ENCODE data around the gene SIKE1. TPM values are rescaled to one million over a fixed set of nuclear protein-coding genes. Genes with fewer than 3 reads are reported as not detected.
A peak's percentile ranks its signal among the peaks of the same experiment; 100 is the strongest.
"Not testable (repeated sequence)": the region's sequence is repeated elsewhere in the genome, so short reads cannot be mapped to it uniquely, and the experiment has no call there.

Gene SIKE1
- total RNA-seq, 1 experiment from 2014 or later: 61.9 TPM

- DNase-seq: peak in 1 of 2 experiments; percentile 31
- Histone ChIP-seq H3K4me1 (replicated peaks; ENCODE audit: insufficient read depth) (no peaks in the 10 kb centered on the region), H3K9me3 (ENCODE audit: insufficient read depth, low read depth) (no peaks in the 10 kb centered on the region), H3F3A (ENCODE audit: insufficient read depth, low read depth) (no peaks in the 10 kb centered on the region), H3K27me3 (ENCODE audit: insufficient read depth, low read depth) (peaks cover 5% of the 10 kb centered on the region; the same call in 1 of the 2 replicates), H4K20me1 (ENCODE audit: insufficient read depth) (no peaks in the 10 kb centered on the region), H2AFZ (no peak overlapping the region), H3K4me2 (no peak overlapping the region), H3K4me3 (no peak overlapping the region), H3K9me2 (ENCODE audit: insufficient read depth) (no peaks in the 10 kb centered on the region), H3K36me3 (ENCODE audit: low read depth) (no peaks in the 10 kb centered on the region), H3K79me2 (ENCODE audit: low read depth) (no peaks in the 10 kb centered on the region), H3K27ac (no peak overlapping the region)
- no peak for TF ChIP-seq CTCF (conservative IDR thresholded peaks at IDR 0.05)
- no peak for TF ChIP-seq EZH2 (IDR thresholded peaks at IDR 0.05; ENCODE audit: low read depth)
- intact Hi-C loops (cut with micrococcal nuclease; ENCODE audit: unreplicated experiment): no loop called here
- POLR2A ChIA-PET (ENCODE audit: unreplicated experiment): no interaction called here
- CTCF ChIA-PET: no interaction called here
- BruUV-seq (replicated peaks): no TSS peak
Observed at GRCh38 chr1:114803001-114803400, 22.5 kb upstream of the SIKE1 start.

GRCh38 chr1:114794038-114794437 lies 13.6 kb upstream of the SIKE1 start:
- Histone ChIP-seq H3K4me2 (no peak overlapping the region), H3F3A (ENCODE audit: insufficient read depth, low read depth) (no peaks in the 10 kb centered on the region), H3K4me3 (no peak overlapping the region), H3K27ac (no peak overlapping the region), H3K9me2 (ENCODE audit: insufficient read depth) (no peaks in the 10 kb centered on the region), H3K27me3 (ENCODE audit: insufficient read depth, low read depth) (0 out of 2 replicates have a peak, but pooled peaks cover 10% of the 10 kb centered on the region), H2AFZ (no peak overlapping the region), H3K9me3 (ENCODE audit: insufficient read depth, low read depth) (no peaks in the 10 kb centered on the region), H3K79me2 (ENCODE audit: low read depth) (no peaks in the 10 kb centered on the region), H3K36me3 (ENCODE audit: low read depth) (no peaks in the 10 kb centered on the region), H3K4me1 (replicated peaks; ENCODE audit: insufficient read depth) (no peaks in the 10 kb centered on the region), H4K20me1 (ENCODE audit: insufficient read depth) (no peaks in the 10 kb centered on the region)
- intact Hi-C loops (cut with micrococcal nuclease; ENCODE audit: unreplicated experiment): no loop called here
- ChIA-PET CTCF (no interaction called here), POLR2A (ENCODE audit: unreplicated experiment) (interaction anchor here (0.7 kb wide), 1 partner anchor 54 kb away, joined by 3 read pairs; no protein-coding TSS in a partner anchor)
- DNase-seq: no peak
- BruUV-seq (replicated peaks): no TSS peak
- TF ChIP-seq EZH2 (IDR thresholded peaks at IDR 0.05; ENCODE audit: low read depth): no peak
- no peak for TF ChIP-seq CTCF (conservative IDR thresholded peaks at IDR 0.05)

- H3K4me3 ChIP-seq; H3K4me1 ChIP-seq (replicated peaks; ENCODE audit: insufficient read depth); H2AFZ ChIP-seq; DNase-seq; BruUV-seq (replicated peaks); H3K4me2 ChIP-seq; CTCF ChIA-PET; H3K27ac ChIP-seq; H3K36me3 ChIP-seq (ENCODE audit: low read depth); H3F3A ChIP-seq (ENCODE audit: insufficient read depth, low read depth); intact Hi-C loops (cut with micrococcal nuclease; ENCODE audit: unreplicated experiment); H3K9me2 ChIP-seq (ENCODE audit: insufficient read depth); H4K20me1 ChIP-seq (ENCODE audit: insufficient read depth); H3K79me2 ChIP-seq (ENCODE audit: low read depth); POLR2A ChIA-PET (ENCODE audit: unreplicated experiment); H3K9me3 ChIP-seq (ENCODE audit: insufficient read depth, low read depth): not testable (repeated sequence)
- H3K27me3 ChIP-seq (ENCODE audit: insufficient read depth, low read depth): peaks cover 34% of the 10 kb centered on the region; the same call in 1 of the 2 replicates
Observed at GRCh38 chr1:114790581-114790980, 10.1 kb upstream of the SIKE1 start.

- H3K79me2 ChIP-seq (ENCODE audit: low read depth); H3K4me1 ChIP-seq (replicated peaks; ENCODE audit: insufficient read depth); H4K20me1 ChIP-seq (ENCODE audit: insufficient read depth); intact Hi-C loops (cut with micrococcal nuclease; ENCODE audit: unreplicated experiment); H3K9me3 ChIP-seq (ENCODE audit: insufficient read depth, low read depth); BruUV-seq (replicated peaks); H3K9me2 ChIP-seq (ENCODE audit: insufficient read depth); H3K36me3 ChIP-seq (ENCODE audit: low read depth); H3F3A ChIP-seq (ENCODE audit: insufficient read depth, low read depth); H3K4me3 ChIP-seq; POLR2A ChIA-PET (ENCODE audit: unreplicated experiment); H3K4me2 ChIP-seq; CTCF ChIA-PET; DNase-seq; H2AFZ ChIP-seq; H3K27ac ChIP-seq: not testable (repeated sequence)
- H3K27me3 ChIP-seq (ENCODE audit: insufficient read depth, low read depth): peaks cover 35% of the 10 kb centered on the region; the same call in 1 of the 2 replicates
Observed at GRCh38 chr1:114786440-114786839, 6.0 kb upstream of the SIKE1 start.

Measured in PC-9 (cell line).